Mucosa of descending colon (tissue), 3 donors: ENCODE results near the gene PARVB. TPM values are rescaled to one million over a fixed set of nuclear protein-coding genes. Genes with fewer than 3 reads are reported as not detected.

Experiments used
- ATAC-seq: fragments of 200-7000 bp; cut with Tn5 transposase; one replicate; pipeline ENCODE4 v1.9.1; 2020; ENCODE audit warnings: mild to moderate bottlenecking, moderate library complexity
- DNase-seq, 3 donors: peaks; one replicate each; pipeline ENCODE4 v3.0.0-alpha.2; 2020
- H3K36me3 ChIP-seq: fragments of 200-600 bp; one replicate; pipeline ENCODE4 v1.8.0; 2021; ENCODE audit warnings: low read depth, mild to moderate bottlenecking
- H3K4me1 ChIP-seq: fragments of 200-600 bp; one replicate; pipeline ENCODE4 v1.8.0; 2021; ENCODE audit warnings: low read depth, mild to moderate bottlenecking
- H3K4me3 ChIP-seq: fragments of 200-600 bp; one replicate; pipeline ENCODE4 v1.8.0; 2021; ENCODE audit warnings: mild to moderate bottlenecking
- H3K9me3 ChIP-seq: fragments of 200-600 bp; one replicate; pipeline ENCODE4 v1.8.0; 2021; ENCODE audit warnings: mild to moderate bottlenecking
- CTCF ChIP-seq: fragments of 200-600 bp; IDR thresholded peaks from one replicate; pipeline ENCODE4 v1.8.0; 2022; ENCODE audit warnings: antibody characterized with exemption, mild to moderate bottlenecking
- intact Hi-C, 2 donors: fragments of 100-400 bp; cut with DNase I in 1 of 2; cut with micrococcal nuclease in 1 of 2; formaldehyde crosslinking; loops; one replicate each; pipeline versions ENCODE4 v1.11.0 to v1.11.1; 2022; cut with DNase I, micrococcal nuclease
- total RNA-seq, 3 donors: library from RNA; stranded (reverse); fragmentation: NEBNext Ultra II Directional in 2 of 3; extraction: Animal tissue kit (Norgen Biotek cat#: 25700) in 2 of 3; gene quantifications; one replicate each; pipeline versions ENCODE4 v1.2.1 to v1.2.4, GENCODE V29; 2021 to 2023
- donor health status: DM: no; HTN: no; CAD: no; lungs with moderate emphysema.
- donor health status: DM: no; HTN: no; CAD: no.
- donor health status: DM: no; HTN: yes; CAD: no.

PARVB gene
- total RNA-seq, 3 donors from 2014 or later: 5.2 to 35.7 (median 14.9) TPM

GRCh38 chr22:44194569-44194968 is 170.5 kb downstream of the PARVB start:
- intact Hi-C loops: no loop called here
- DNase-seq (no peak), ATAC-seq (no peak)
- no peak overlapping the region for H3K4me3 ChIP-seq
- TF ChIP-seq CTCF: no peak
- no peaks in the 10 kb centered on the region for H3K36me3 ChIP-seq
- H3K9me3 ChIP-seq: no peaks in the 10 kb centered on the region
- no peaks in the 10 kb centered on the region for H3K4me1 ChIP-seq

GRCh38 chr22:44195189-44195871 is 171.2 kb downstream of the PARVB start:
- no peak for ATAC-seq
- no peaks in the 10 kb centered on the region for H3K36me3 ChIP-seq
- H3K4me1 ChIP-seq: no peaks in the 10 kb centered on the region
- TF ChIP-seq CTCF: no peak
- H3K9me3 ChIP-seq: no peaks in the 10 kb centered on the region
- H3K4me3 ChIP-seq: no peak overlapping the region
- intact Hi-C loops: no loop called here
- no peak for DNase-seq

- no peak for TF ChIP-seq CTCF
- ATAC-seq (no peak), DNase-seq (peak in 1 of 3 donors; percentile 37)
- intact Hi-C loops: no loop called here
- Histone ChIP-seq H3K36me3 (no peaks in the 10 kb centered on the region), H3K4me1 (no peaks in the 10 kb centered on the region), H3K4me3 (no peak overlapping the region), H3K9me3 (no peaks in the 10 kb centered on the region)
Observed at GRCh38 chr22:44196241-44196640, 172.1 kb downstream of the PARVB start.

- DNase-seq (peak in 1 of 3 donors; percentile 30), ATAC-seq (no peak)
Observed at GRCh38 chr22:44196731-44197131, 172.6 kb downstream of the PARVB start.

GRCh38 chr22:44197271-44197670 is 173.2 kb downstream of the PARVB start:
- no peak for DNase-seq
- no peaks in the 10 kb centered on the region for H3K4me1 ChIP-seq
- H3K4me3 ChIP-seq: no peak overlapping the region
- H3K9me3 ChIP-seq: no peaks in the 10 kb centered on the region
- no peaks in the 10 kb centered on the region for H3K36me3 ChIP-seq
- no peak for TF ChIP-seq CTCF
- intact Hi-C loops: no loop called here
- ATAC-seq: no peak

More at GRCh38 chr22:44196731-44197131, 172.6 kb downstream of the PARVB start:
- H3K4me3 ChIP-seq: no peak overlapping the region
- no peaks in the 10 kb centered on the region for H3K36me3 ChIP-seq
- no peak for TF ChIP-seq CTCF
- H3K4me1 ChIP-seq: no peaks in the 10 kb centered on the region
- intact Hi-C loops: no loop called here
- H3K9me3 ChIP-seq: no peaks in the 10 kb centered on the region

GRCh38 chr22:44199164-44199563 is 175.1 kb downstream of the PARVB start:
- no peak for DNase-seq
- no peak for ATAC-seq
- Histone ChIP-seq H3K4me1 (no peaks in the 10 kb centered on the region), H3K4me3 (no peak overlapping the region), H3K36me3 (no peaks in the 10 kb centered on the region), H3K9me3 (no peaks in the 10 kb centered on the region)
- no peak for TF ChIP-seq CTCF
- intact Hi-C loops: no loop called here
